Glomerular endothelial cell (primary cell): ENCODE data around the gene SLC12A6. TPM values are rescaled to one million over a fixed set of nuclear protein-coding genes. Genes with fewer than 3 reads are reported as not detected.
"Not testable (repeated sequence)": the region's sequence is repeated elsewhere in the genome, so short reads cannot be mapped to it uniquely, and the experiment has no call there.

Source experiments
- DNase-seq: peaks from one replicate; pipeline ENCODE4 v3.0.0-alpha.2; 2011; ENCODE audit warnings: low read depth, low spot score; ENCODE audit errors: extremely low read depth
- total RNA-seq: library from RNA; depleted of rRNA; stranded (reverse); fragments of >200 nt; gene quantifications from 2 replicates; pipeline ENCODE4 v1.2.3, GENCODE V29; 2015

The SLC12A6 gene
- 23.0 and 29.8 TPM in 2 replicates for total RNA-seq

DNA sequence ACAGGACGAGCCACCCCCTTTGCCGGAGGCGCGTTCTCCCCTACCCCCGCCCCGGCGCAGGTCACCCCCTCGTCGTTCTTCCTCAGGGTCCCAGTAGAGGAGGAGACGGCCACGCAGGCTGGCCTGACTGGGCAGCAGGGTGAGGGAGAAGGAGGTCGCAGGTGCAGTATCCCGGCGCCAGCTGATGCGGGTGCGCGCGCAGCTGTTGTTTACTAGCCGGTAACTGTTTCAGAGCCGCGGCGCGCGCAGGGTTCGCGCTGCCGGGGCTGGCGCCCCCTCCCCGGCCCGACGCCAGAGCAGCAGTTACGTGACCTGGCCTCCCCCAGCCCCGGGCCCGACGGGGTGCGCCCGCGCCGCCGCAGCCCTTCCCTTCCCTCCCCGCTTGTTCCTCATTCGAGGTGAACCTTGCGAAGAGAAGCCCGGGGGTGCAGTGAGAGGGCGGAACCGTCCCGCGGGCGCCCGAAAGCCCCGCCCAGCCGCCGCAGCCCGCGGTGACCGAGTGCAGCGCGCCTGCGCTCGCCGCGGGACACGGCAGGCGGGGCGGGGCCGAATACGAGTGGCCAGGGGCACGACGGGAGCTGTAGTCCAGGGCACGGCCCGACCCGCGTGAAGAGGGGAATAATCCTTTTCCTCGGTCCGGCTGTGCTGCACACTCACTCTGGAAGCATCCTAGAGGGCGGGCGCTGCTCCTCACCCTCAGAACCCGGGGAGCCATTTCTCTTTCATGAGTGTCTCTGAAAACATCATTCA, at the start of gene SLC12A6:
Gene SLC12A6, minus strand, starts transcription at position 225 of the 750 bp plus-strand sequence. CDS start 1,101 bp downstream, outside the sequence.
- no peak for DNase-seq

DNA sequence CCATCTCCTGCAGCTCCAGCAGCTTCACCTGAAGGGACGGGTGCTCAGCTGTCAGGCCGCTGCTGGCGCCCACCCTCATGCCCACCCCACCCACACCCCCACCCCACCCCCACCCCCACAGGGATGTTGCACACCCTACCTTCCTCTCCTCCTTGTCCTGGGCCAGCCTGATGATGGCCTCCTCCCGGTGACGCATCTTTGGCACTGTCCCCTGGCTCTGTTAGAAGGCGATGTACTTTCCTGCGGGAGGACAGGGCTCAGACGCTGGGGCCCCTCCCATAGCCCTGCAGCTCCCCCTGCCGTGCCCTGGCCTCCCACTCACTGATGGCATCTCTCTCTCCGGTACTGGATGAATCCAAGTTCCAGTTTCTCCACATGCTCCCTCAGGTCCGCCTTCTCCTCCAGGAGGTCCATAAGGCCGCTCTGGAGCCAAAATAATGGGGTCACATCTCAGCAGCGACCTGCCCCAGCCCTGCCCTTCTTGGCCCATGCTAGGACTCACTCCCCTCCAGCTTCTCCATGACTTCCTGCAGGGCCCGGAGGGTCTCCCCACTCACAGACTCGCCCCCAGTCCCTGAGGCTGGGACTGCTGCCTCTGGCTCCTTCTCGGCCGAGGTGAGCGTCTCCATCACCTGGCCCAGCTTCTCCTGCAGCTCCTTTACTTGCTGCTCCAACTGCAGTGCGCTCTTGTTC, 44.4 kb upstream of the SLC12A6 start:
- not testable (repeated sequence) for DNase-seq

DNA sequence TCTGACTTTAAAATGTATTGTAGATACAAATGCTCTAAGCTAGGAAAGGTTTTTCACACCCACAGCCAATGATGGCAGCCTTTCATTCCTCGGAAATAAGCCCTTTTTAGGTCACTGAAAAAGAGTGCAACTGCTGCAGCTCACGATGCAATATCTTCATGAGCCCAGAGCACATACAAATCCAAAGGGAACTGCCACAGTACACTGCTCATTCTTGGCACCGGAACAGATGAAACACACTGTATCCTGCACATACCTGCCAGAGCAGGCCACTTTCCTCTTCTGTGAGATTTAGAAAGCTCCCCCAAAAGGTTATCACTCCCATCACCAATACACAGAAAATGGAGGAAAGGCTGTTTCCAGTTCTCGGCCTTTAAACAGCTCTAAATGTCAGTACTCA, 42.9 kb upstream of the SLC12A6 start:
- DNase-seq, result not testable (repeated sequence)

DNA sequence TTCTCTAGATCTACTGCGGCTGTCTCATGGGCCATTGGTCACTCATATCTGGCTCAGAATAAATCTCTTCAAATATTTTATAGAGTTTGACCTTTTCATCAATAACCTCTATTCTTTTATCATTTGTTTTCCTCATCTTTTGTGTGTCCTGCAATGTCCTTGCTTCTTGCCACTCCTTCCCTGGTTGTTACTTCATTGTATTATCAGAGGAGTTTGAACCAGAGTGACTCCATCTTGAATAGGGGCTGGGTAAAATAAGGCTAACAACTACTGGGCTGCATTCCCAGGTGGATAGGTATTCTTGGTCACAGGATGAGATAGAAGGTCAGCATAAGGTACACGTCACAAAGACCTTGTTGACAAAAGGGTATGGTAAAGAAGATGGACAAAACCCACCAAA, 39.3 kb upstream of the SLC12A6 start:
- DNase-seq, result no peak

DNA sequence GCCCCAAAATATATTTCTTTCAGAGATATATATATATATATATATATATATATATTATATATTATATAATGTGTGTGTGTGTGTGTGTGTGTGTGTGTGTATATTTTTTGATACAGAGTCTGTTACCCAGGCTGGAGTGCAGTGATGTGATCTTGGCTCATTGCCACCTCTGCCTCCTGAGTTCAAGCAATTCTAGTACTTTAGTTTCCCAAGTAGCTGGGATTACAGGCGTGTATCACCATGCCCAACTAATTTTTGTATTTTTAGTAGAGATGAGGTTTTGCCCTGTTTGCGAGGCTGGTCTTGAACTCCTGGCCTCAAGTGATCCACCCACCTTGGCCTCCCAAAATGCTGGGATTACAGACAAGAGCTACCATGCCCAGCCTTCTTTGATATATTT, 38.0 kb upstream of the SLC12A6 start:
- not testable (repeated sequence) for DNase-seq

DNA sequence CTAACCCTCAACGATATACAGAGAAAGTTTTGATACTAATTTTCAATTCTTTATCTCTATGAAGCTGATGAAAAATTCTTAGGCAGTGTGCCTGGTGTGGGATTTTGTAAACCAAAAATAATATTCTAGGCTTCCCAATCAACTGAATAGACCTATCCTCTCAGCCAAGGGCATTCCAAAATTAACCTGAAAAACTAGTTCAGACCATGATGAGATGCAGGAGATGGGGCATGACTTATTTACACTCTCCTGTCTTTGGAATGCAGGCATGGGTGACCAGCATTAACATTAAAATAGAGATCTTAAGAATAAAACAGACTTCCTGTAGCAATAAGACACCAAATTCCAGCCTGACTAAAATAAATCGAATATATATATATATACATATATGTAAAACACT, 37.2 kb upstream of the SLC12A6 start:
- DNase-seq, result no peak

DNA sequence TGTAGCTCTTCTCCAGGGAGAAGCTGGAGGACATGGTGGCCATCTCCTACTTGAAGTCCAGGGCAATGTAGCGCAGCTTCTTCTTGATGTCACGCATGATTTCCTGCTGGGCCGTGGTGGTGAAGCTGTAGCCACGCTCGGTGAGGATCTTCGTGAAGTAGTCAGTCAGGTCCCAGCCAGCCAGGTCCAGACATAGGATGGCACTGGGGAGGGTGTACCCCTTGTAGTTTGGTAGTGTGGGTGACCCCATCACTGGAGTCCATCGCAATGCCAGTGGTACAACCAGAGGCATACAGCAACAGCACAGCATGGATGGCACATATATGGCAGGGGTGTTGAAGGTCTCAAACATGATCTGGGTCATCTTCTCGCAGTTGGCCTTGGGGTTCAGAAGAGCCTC, 36.4 kb upstream of the SLC12A6 start:
- DNase-seq, result no peak

DNA sequence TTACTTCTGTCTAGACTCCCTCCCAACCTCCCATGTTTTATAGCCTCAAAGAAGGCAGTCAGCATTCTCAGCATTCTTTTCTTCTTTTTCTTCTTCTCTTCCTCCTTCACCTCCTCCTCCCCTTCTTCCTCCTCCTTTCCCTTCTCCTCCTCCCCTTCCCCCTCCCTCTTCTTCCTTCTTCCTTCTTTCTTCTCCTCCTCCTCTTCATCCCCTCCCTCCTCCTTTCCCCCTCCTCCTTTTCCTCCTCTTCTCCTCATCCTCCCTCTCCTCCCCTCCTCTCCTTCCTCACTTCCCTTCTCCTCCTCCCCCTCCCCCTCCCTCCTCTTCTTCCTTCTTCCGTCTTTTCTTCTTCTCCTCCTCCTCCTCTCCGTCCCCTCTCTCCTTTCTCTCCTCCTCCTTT, 33.1 kb upstream of the SLC12A6 start:
- DNase-seq, result no peak

DNA sequence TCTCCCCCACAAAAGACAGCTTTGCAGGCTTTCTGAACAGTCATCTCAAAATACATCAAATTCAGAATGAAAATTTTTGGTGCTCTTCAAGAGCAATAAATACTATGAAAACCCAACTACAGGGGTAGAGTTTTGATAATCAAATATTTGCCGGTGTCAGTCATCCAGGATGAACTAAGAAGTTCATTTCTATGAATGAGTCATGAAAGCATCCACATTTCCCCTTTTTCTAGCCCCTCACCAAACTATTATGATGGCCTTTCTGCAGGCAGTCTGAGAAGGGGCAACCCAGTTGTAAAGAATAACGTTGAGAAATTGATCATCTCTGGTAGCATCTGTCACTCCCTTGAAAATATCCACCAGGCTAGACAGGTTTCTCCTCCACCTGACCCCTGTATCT, 32.5 kb upstream of the SLC12A6 start:
- no peak for DNase-seq

DNA sequence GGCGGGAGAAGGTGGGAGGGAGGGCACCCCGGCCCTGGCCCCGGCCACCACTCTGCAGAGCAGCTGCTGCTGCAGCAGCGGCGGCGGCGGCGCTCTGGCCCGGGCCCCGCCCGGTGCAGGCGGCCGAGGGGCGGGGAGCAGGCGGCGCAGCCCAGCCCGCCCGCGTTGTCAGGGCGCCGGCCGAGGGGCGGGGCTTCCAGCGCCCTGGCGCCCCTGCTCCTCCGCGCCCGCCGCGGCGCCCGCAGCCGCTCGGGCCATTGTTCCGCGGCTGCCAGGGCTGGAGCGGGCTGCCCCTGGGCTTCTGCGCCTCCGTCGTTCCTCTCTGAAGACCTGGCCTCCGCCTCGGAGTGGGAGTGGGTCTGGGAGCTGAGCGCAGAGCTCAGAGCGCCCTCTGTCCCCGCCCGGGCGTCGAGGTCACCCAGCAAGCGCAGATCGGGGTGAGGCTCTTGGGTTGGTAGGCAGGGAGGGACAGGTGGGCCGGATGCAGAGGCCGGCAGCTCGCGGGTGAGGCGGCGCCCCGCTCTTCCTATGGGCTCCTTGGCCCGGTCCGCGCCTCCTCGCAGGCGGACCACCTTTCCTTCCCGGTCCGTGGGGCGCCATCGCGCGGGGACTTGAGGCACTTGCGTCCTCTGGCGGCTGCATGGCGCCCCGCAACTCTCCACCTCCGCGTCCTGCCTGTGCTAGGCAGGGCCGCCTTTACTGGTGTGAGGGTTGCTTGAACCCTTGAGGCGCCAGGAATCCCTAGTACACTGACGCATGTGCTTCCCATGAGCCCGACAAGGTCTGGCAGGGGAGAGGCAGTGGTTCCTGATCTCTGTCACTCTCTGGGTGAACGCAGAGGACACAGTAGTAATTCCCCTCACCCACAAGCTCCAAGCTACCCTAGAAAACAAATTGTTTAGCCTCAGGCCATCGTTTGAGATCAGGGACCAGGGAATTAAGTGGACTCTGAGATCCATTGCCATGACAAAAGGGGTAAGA, 29.8 kb upstream of the SLC12A6 start, which contains the start of gene LPCAT4:
Gene LPCAT4, minus strand, starts transcription at position 96 of the 981 bp plus-strand sequence. CDS start 96 bp downstream, outside the sequence.
- peak; percentile 2 for DNase-seq

DNA sequence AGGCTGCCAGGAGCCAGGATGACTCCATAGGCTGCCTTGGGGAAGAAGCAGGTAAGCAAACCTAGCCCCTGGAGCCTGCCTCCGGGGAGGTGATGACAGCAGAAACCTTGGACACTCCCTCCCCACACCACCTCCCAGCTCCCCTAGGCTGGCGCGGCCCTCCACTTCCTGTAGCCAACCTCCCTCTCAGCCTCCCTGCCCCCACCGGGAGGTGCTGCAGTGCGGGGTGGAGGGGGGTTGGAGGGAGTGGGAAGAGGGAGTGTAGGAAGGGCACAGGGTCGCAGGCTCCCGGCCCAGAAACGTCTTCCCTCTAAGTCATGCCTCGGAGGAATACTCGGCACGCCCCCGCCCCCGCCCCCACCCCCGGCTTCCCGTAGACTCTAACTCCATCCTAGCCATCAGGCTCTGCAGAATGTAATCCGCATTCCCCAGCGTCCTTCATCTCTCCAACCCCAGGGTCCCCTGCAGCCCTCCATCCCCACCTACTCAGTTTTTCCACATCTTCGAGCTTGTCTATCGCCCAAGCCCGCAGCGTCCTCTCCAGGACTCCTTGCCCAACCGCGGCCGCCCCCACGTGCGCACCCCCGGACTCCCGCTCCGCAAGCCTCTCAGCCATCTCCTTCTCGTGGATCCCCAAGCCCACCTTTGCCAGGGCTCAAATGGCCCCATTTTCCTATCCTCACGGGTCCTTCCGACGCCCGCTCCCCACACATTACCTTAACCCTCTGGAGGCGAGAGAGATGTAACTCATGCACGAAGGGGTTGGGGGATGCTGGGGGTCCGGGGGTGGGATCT, 28.9 kb upstream of the SLC12A6 start:
- no peak for DNase-seq

DNA sequence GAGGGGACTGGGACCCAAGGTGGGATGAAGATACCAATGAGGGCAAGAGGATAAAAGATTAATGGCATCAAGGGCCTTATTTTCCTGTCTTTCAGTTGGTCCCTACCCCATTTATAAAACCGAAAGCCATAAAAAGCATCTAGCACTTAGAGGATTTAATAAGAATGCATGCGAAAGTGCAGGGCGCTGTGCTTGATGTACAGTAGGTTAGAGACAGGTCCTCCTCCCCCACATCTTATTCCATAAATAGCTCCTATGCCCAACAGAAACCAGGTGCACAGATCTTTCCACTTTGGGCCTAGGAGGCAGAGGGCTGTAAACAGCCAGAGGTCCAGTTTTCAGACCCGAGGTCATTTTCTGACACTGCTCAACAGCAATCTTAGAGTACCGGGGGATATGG, 28.3 kb upstream of the SLC12A6 start:
- DNase-seq, result no peak

DNA sequence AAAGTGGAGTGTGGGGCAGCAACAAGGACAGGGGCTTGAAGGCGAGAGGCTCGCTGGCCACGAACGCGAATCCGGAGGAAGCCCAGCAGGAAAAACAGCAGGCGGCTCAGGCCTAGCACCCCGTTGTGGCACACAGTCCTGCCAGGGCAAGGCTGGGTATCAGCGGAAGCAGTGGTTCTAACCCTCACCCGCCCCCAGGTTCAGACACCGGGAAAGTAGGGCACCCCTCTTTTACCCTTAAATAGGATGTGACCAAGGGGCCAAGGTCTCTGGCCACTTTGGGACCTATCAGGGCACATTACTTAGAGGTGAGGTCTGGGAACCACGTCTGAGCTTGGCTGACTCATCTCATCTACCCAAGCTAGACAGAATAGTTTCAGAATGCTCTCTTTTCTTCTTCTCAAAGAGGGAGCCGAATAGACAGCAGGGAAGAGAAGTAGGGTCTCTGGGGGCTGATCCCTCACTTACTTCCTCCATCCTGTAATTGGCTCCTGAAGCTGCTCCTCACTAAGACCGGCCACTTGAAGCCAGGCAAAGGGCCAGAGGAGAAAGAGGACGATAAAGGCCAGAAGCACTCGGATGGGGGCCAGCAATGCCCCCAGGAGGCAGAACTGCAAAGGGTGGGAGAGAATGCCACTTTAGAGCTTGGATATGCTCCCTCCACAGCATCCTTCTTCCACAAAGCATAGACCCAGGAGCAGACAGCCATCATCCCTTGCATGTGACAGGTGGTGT, 27.7 kb upstream of the SLC12A6 start:
- DNase-seq, result no peak

DNA sequence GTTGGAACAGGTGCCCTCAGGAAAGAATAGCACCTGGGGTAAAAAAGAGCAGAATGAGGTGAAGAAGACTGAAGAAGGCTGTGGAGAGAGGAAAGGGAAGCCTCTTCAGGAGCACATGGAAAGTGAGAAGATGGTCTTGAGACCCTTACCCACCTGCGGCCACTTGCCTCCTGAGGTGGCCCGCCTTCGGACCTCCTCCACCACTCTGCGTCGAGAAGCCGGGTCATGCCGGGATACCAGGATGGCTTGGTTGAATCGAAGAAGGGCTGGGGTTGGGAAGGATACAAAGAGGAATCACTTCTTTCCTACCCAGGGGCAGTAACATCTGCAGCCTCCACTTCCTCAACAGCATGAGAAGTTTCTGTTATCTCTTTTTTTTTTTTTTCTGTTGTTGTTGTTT, 26.5 kb upstream of the SLC12A6 start:
- no peak for DNase-seq

DNA sequence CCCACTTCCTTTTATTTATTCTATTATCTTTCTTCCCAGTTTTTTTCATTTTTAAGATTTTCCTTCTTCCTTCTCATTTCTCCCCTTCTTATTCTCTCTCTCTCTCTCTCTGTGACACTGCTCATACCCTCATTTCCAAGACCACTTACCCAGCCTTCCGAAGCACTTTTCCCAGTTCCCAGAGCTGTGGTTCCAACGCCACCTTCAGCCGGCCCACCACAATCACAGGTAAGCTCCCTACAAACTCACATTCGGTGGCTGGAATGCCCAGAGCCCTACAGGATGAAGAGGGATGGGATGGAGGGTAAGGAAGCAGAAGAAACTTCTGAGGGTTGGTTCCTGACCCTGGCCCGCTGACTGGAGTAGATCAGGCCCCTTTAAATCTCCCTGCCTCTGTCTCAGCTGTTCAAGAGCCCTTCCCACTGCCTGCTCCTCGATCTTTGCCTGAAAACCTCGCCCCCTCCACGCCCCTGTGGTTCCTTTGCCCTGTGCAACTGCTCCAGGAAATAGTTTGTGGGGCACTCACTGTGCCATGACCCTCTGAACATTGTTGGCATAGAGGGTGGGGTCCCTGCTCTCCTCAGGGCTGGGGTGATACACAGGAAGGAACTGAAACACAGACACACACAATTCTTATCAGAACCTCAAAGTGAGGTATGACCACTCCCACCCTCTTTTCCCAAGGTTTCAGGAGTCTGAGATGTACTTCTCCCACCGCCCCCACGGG, 24.6 kb upstream of the SLC12A6 start:
- DNase-seq, result no peak

DNA sequence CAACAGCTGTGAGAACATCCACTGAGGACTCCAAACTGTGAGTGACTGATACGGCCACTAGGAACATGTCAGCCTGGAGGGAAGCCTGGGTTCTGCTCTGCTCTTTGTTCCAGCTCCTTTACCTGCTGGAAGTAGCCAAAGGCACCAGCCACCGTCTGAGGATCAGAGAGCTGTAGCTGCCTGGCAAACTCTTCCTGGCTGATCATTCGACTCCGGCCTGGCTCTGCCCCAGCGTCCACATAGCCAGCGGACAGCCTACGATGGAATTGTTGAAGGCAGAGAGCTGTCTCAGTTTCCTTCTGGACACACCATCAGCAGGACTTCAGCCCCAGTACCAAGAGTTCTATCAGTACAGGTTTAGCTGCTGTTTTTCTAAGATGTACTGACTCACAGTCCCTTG, 23.7 kb upstream of the SLC12A6 start:
- DNase-seq, result no peak

DNA sequence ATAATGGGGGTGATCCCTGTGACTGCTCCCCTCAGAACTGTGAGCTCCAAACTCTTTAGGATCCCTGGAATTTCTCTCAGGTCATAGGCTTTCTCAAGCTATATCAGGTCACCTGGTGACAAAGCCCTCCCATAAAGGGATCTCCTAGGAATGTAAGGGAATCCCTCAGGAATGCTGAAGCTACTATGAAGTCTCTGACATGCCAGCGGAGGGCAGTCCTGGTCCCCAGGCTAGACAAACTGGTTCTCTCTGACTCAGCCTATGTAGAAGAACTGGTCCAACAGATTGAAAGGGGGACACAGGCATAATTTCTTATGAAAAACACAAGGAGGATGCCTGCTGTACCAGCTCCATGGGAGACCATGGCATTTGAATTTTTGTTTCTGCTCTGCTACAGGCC, 22.7 kb upstream of the SLC12A6 start:
- DNase-seq, result no peak

DNA sequence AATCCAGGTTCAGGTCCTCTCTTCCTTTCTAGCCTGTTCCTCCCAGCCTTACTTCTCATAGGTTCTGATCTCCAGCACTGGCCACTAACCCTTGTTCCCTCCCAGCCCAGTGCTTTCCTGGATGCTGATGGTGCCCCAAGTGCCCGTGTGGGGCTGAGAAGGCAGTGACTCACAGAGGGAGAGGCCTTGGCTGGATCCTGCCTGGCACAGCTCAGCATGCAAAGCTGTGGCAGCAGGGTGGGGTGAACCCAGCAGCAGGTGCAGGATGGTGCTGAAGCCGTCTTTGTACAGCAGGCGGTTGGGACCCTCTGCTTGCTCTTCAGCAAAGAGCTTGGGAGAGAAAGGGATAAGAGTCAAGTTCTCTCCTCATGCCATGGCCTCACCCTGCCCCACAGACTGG, 21.8 kb upstream of the SLC12A6 start:
- no peak for DNase-seq

DNA sequence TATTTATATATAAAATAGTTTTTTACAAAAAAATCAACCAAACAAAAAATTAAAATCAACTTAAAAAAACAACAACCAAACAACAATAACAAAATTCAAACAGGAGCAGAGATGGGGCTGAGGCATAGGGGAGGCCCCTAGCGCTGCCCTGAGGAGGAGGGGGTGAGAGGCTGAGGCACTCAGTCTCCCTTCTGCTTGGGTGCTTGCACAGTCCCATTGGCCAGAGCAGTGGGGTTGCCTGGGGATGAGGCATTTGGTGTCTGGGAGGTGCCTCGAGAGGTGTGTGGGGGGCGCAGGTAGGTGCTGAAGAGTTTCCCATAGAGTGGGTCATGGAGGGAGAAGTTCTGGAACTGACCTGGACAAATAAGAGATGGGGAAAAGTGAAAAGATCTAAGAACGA, 21.4 kb upstream of the SLC12A6 start:
- no peak for DNase-seq
